RPMI8226 (cell line): ENCODE measurements around the gene ROPN1.
A peak's percentile ranks its signal among the peaks of the same experiment; 100 is the strongest.
"Not testable (repeated sequence)": the region's sequence is repeated elsewhere in the genome, so short reads cannot be mapped to it uniquely, and the experiment has no call there.

Experiments
- DNase-seq: peaks from one replicate; pipeline ENCODE4 v3.0.0-alpha.2; 2015

Gene ROPN1

DNA sequence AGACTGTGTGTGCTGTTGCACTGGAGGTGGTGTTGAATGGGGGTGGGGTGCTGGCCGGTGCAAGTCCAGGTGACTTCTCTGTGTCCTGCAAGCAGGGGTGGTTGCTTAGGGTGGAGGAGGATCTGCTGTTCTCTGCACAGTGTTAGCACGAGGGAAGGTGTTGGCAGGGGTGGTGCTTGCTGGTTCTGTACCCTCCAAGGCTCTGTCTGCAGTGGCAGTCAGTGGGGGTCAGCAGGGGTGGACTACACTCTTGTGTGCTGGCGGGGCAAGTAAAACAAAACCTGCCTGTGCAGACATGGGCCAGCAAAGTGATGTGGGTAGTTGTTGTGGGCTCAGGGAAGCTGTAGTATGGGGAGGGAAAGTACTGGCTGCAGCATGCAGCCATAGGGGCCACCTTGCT lies 5.5 kb downstream of the ROPN1 start:
- no peak for DNase-seq

GRCh38 chr3:123984957-123985356 lies 7.0 kb downstream of the ROPN1 start:
- DNase-seq = no peak

DNA sequence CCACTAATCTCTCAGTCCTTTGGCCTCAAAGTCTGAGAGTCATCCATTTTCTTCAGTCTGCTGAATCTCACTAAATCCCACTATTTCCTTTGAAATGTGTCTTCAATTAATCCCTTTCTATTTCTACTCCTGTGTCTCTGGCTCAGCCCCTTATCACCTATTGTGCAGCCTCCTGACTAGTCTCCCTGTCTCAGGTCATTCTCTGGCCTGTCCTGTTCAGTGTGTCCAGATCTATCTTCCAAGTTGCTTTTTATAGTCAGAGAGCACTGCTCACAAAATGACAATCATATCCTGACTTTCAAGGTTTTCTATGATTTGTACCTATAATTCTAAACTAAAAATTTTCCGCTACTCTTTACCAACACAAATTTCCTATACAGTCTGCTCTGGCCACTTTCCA lies 7.6 kb downstream of the ROPN1 start:
- no peak for DNase-seq

- DNase-seq = not testable (repeated sequence)
These were observed 10.6 kb downstream of the ROPN1 start for GRCh38 chr3:123981317-123981716.

- DNase-seq = no peak
These were observed 11.4 kb downstream of the ROPN1 start for GRCh38 chr3:123980539-123980938.

DNA sequence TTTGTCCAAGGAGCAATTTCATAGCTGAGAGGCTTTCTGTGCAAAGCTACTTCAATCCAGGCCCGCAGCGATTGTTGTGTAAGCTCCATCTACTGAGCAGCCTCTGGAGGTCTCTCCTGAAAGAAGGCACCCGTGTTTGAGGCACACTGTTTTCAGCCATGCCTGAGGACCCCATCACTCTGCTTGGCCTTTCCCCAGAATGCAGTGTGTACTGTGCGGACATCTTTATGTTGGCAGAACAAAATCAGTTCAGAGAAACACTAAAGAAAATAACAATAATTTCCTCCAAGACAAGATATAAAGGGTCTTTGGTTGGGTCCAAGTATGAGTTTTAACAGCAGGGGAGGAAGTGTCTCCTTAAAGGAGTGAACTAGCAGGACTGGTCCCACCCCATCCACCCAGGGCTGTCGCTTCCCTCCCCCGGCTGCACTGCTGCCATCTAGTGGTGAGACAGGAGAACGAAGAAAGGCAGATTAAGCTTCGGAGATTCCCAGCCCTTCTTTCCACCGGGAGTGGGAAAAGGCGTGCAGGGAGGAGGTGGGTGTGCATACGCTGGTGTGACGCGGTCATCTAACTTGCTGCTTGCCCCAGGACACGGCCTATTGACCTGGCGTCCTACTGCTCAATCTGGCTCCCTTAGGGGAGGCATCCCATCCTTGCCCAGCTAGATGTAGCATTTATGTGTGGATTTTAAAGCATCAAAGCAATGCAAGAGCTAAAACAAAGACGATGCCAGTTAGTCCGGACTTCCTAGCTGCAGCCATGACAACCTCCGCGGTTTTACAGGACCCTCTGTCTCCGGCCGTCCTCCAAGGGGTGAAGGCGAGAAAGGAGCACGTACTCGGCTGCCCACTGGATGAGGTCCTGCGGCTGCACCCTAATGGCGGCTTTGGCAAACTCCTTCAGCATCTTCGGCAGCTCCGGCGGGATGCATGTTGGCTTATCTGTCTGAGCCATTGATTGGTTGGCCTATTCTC lies 12.1 kb downstream of the ROPN1 start:
- not testable (repeated sequence) for DNase-seq

DNA sequence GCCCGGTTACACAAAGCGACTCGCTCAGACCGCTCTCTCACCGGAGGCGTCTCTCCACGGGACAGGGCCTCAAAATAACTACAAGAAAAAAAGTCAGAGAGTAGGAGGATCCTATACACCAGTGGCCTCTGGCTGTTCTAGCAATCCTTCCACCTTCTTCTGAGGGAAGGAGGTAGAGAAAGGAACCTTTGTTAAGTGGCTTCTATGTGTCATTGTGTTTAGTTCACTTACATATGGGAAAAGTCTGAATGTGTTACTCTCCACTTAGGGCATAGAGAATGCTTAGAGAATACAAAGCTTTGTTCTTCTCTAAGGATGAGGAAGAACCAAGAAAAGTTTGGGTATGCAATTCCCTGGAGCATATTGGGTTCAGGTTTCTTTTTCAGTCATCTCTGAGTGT lies 15.0 kb downstream of the ROPN1 start:
- DNase-seq = not testable (repeated sequence)

DNA sequence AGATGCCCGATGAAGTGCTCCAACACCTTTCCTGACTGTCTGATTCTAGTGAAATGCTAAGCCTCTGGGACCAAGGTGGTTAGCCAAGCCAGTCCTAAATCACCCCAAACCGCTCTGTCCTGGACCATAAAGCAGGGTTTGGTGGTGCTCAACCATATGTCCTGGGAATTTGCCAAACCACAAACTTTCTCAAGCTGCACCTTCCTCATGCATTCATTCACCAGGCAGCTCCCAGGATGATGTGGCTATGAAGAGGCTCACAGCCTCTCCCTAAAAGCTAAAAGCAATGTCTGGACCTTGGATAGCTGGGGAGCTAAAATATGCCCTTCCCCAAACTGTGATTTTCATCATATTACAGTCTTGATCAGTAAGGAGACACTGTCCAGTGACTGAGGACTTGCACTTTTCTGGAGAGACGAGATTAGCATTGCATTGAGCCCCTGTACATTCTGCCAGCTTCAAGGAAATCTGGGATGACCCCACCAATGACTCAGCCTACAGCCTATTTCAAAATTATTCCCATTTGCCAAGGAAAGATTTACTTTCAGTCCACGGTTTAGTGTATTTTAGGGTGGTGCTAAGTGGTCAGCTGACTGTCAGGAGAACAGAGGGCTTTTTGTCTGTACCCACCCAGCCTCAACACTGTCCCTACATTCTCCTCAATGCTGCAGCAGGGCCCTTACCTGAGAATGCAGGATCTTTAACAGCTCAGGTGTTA lies 15.6 kb downstream of the ROPN1 start:
- not testable (repeated sequence) for DNase-seq

DNA sequence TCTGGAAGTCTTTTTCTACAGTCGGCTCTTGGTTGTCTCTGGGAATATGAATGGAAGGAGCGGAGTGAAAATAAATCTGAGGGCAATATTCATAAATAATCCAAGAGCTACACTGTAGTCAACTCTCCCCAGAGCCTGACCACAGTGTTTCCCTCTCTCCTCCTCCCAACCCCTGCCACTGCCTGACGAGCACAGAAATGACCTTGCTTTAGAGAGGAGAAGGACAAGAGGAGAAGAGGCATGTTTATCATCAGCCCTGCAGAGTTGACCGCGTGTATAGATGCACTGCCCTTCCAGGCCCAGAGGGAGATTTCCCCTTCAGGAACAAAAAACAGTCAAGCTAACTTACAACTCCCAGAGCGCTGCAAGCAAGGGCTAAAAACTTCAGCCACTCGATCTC lies 16.9 kb downstream of the ROPN1 start:
- not testable (repeated sequence) for DNase-seq

DNA sequence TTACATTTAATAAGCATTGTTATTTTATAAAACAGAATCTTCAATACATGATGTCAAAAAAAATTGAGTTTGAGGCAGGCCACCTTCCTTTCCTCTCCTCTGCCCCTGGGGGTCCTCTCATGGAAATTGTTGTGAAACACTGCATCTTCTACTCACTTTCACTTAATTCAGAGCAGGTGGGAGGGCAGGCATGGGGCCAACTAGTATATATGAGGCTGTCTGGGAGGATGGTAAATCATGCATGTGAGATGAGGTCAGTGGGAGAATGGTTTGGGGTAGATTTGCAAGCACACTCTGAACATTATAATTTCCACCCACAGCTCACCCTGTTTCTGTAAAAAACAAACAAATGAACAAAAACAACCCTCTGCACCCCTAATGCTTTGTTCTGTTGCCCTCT lies 20.5 kb downstream of the ROPN1 start:
- DNase-seq = no peak

- DNase-seq = not testable (repeated sequence)
These were observed 24.7 kb downstream of the ROPN1 start for GRCh38 chr3:123967260-123967659.

- DNase-seq = not testable (repeated sequence)
These were observed 25.1 kb downstream of the ROPN1 start for GRCh38 chr3:123966799-123967198.

- DNase-seq = not testable (repeated sequence)
These were observed 27.1 kb downstream of the ROPN1 start for GRCh38 chr3:123964793-123965192.

GRCh38 chr3:123961508-123961856 lies 30.4 kb downstream of the ROPN1 start:
- DNase-seq = no peak

GRCh38 chr3:123960781-123961507 lies 31.0 kb downstream of the ROPN1 start, which contains the start of gene CCDC14:
CCDC14 (minus strand) TSS chr3:123961229; CDS start chr3:123961173, 56 bp downstream.
- peak; percentile 87 for DNase-seq

DNA sequence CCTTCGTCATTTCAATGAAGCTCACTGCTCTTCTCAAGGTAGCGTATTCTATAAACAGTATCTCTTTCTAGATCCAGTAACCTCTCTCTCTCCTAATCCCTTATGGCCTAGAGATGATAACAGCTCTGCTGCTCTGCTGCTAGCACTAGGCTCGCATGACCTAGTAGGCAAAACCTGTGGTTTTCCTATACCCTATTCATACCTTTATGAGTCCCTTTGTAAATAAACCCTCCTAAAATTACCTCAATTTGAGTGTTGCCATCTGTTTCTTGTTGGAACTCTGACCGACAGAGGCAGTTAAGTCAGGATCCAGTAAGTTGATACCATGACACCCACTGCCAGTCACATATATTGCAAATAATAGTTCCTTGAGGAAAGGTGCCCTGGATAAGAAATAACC lies 38.2 kb downstream of the ROPN1 start:
- DNase-seq = no peak

DNA sequence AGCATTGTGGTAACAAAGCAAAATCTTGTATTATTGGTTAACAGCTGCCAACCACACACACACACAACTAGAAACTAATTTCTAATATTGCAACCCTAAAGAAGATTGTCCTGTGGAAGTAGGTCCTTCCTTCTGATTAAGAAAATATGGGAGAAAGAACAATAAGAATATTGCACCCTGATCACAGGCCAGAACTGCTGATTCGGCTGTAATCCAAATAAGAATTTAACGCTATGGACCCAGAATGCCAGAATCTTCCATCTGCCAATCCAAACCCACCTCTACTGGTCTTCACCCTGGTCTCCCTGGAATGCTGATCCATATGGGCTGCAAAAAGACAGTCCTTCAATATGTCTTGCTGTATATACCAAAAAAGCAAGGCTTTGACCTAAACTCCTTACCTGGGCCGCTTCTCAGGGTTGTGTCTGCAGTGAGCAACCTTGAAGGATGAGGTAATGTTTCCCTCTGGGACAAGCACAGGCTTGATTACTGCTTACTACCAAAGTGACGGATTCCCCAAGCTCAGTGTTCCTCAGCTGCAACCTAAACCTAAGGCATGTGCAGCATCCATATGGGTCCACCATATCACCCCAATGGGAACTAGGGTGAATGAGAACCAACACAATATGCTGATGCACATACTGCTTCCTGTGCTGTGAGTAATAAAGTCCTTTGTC lies 38.9 kb downstream of the ROPN1 start:
- no peak for DNase-seq

- DNase-seq = no peak
These were observed 40.1 kb downstream of the ROPN1 start for GRCh38 chr3:123951522-123952447.

- DNase-seq = no peak
These were observed 42.3 kb downstream of the ROPN1 start for GRCh38 chr3:123949641-123950040.

DNA sequence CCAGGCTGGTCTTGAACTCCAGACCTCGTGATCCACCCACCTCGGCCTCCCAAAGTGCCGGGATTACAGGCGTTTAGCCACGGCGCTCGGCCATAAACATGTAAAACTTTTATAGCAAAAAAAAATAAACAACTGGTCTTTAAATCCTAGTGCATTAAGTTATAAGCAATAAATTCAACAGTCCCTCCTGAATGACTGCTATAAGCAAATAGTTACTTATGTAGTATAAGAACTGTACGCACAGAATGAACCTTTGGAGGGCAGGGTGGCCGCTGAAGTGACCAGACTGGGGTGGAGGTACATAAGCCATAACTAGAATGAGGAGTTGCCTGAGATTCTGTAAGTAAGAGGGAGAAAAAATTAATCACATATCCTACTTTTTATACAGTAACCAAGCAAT lies 43.5 kb downstream of the ROPN1 start:
- DNase-seq = no peak

DNA sequence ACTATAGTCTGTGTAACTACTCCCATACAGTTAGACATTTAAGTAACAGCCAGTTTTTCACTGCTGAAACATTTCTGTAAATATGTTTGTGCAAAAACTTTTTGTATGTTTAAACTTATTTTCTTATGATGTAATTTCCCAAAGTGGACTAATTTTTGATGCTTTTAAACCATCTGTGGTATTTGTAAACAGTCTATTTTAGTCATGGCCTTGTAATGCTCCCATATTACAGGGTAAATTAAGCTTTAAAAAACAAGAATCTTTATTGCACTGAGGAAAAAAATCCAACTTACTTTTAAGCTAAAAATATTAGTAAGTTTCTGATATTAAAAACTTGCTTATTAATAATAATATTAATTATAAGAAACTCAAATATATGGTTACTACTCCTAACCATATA lies 44.4 kb downstream of the ROPN1 start:
- no peak for DNase-seq

- DNase-seq = no peak
These were observed 50.4 kb downstream of the ROPN1 start for GRCh38 chr3:123941542-123941941.
